ENCODE data around the gene CAV3.

- TF ChIP-seq CTCF (IDR thresholded peaks at IDR 0.05) (no peak), POLR2A (IDR thresholded peaks at IDR 0.05) (no peak)
These were observed 1.2 kb upstream of the CAV3 start for GRCh38 chr3:8732413-8732812.

Measured in lower leg skin (tissue), 3 donors.